Neural cell (in vitro differentiated cells): ENCODE data around the gene PEAK1. TPM values are rescaled to one million over a fixed set of nuclear protein-coding genes. Genes with fewer than 3 reads are reported as not detected.

Source experiments
- H2AFZ ChIP-seq: fragments of 200-600, 300-800 bp; sonication (generic), shearing (Covaris generic); 2 replicates; pipeline ENCODE4 v1.6.0; 2014; ENCODE audit warnings: low read depth, mild to moderate bottlenecking, antibody characterized with exemption, low read length, moderate library complexity
- H3F3A ChIP-seq: fragments of 200-600 bp; shearing (Covaris generic); 2 replicates; pipeline ENCODE4 v1.6.1; 2016; ENCODE audit warnings: mild to moderate bottlenecking, moderate library complexity, mixed read lengths, antibody characterized with exemption, low read length; ENCODE audit not compliant: insufficient read depth, poor library complexity, severe bottlenecking
- H3K27ac ChIP-seq: fragments of 200-600, 300-800 bp; sonication (generic), shearing (Covaris generic); 2 replicates; pipeline ENCODE4 v1.5.1; 2014; ENCODE audit warnings: mild to moderate bottlenecking, low read length, moderate library complexity
- H3K27me3 ChIP-seq: fragments of 300-800, 200-600 bp; sonication (generic), shearing (Covaris generic); 2 replicates; pipeline ENCODE4 v1.6.0; 2014; ENCODE audit warnings: mild to moderate bottlenecking, low read depth, low read length, moderate library complexity; ENCODE audit not compliant: insufficient read depth
- H3K36me3 ChIP-seq: fragments of 300-800, 200-600 bp; sonication (generic), shearing (Covaris generic); 2 replicates; pipeline ENCODE4 v1.5.1; 2014; ENCODE audit warnings: mild to moderate bottlenecking, antibody characterized with exemption, low read length, moderate library complexity; ENCODE audit not compliant: insufficient read depth
- H3K4me2 ChIP-seq: fragments of 300-800, 200-600 bp; sonication (generic), shearing (Covaris generic); 2 replicates; pipeline ENCODE4 v1.6.0; 2014; ENCODE audit warnings: mild to moderate bottlenecking, low read length
- H3K4me3 ChIP-seq: fragments of 300-800, 200-600 bp; sonication (generic), shearing (Covaris generic); 2 replicates; pipeline ENCODE4 v1.5.1; 2014; ENCODE audit warnings: mild to moderate bottlenecking, low read length, moderate library complexity
- H3K79me2 ChIP-seq: fragments of 200-600 bp; shearing (Covaris generic); replicated peaks from 2 replicates; pipeline ENCODE4 v1.6.0; 2014; ENCODE audit warnings: mild to moderate bottlenecking, low read length, moderate library complexity; ENCODE audit not compliant: insufficient read depth
- H3K9ac ChIP-seq: fragments of 300-800, 200-600 bp; sonication (generic), shearing (Covaris generic); 2 replicates; pipeline ENCODE4 v1.6.1; 2016; ENCODE audit warnings: mild to moderate bottlenecking, low read length, mixed read lengths
- H3K9me2 ChIP-seq: fragments of 200-600 bp; shearing (Covaris generic); 2 replicates; pipeline ENCODE4 v1.6.1; 2016; ENCODE audit warnings: mild to moderate bottlenecking, low read length, mixed read lengths; ENCODE audit not compliant: insufficient read depth
- H3K9me3 ChIP-seq: fragments of 200-600, 300-800 bp; sonication (generic), shearing (Covaris generic); 2 replicates; pipeline ENCODE4 v1.6.1; 2016; ENCODE audit warnings: mild to moderate bottlenecking, mixed run types, low read length, moderate library complexity, mixed read lengths
- H4K20me1 ChIP-seq: fragments of 200-600 bp; shearing (Covaris generic); 2 replicates; pipeline ENCODE4 v1.6.1; 2016; ENCODE audit warnings: mild to moderate bottlenecking, mixed run types; ENCODE audit not compliant: insufficient read depth
- EP300 ChIP-seq: fragments of 450-650 bp; conservative IDR thresholded peaks from 2 replicates; pipeline ENCODE4 v1.6.1; 2014; ENCODE audit warnings: antibody characterized with exemption, mild to moderate bottlenecking, moderate library complexity; ENCODE audit not compliant: poor library complexity, severe bottlenecking
- EZH2 ChIP-seq: fragments of 200-600, 300-800 bp; shearing (Covaris generic), sonication (generic); IDR thresholded peaks from 2 replicates; pipeline ENCODE4 v1.6.1; 2014; ENCODE audit warnings: antibody characterized with exemption, low read length, borderline replicate concordance, mild to moderate bottlenecking; ENCODE audit not compliant: insufficient read depth, poor library complexity, severe bottlenecking
- MXI1 ChIP-seq: fragments of 450-650 bp; conservative IDR thresholded peaks from 2 replicates; pipeline ENCODE4 v1.6.1; 2014; ENCODE audit warnings: antibody characterized with exemption, mild to moderate bottlenecking; ENCODE audit not compliant: poor library complexity, severe bottlenecking
- POLR2AphosphoS5 ChIP-seq: IDR thresholded peaks from 2 replicates; pipeline ENCODE4 v1.6.1; 2012
- RAD21 ChIP-seq: fragments of 450-650 bp; conservative IDR thresholded peaks from 2 replicates; pipeline ENCODE4 v1.6.1; 2014; ENCODE audit warnings: antibody characterized with exemption, mild to moderate bottlenecking, moderate library complexity
- REST ChIP-seq: IDR thresholded peaks from 2 replicates; pipeline ENCODE4 v1.6.1; 2012; ENCODE audit warnings: borderline replicate concordance
- SMC3 ChIP-seq: fragments of 450-650 bp; conservative IDR thresholded peaks from 2 replicates; pipeline ENCODE4 v1.6.1; 2014; ENCODE audit warnings: antibody characterized with exemption, mild to moderate bottlenecking, moderate library complexity; ENCODE audit not compliant: poor library complexity
- TAF1 ChIP-seq: IDR thresholded peaks from 2 replicates; pipeline ENCODE4 v1.6.1; 2012; ENCODE audit warnings: low read depth
- polyA plus RNA-seq: library from polyadenylated mRNA; depleted of rRNA; stranded (reverse); fragments of >200 nt; gene quantifications from 2 replicates; pipeline ENCODE4 v1.2.3, GENCODE V29; 2014
- TF ChIP-seq, protein P1 (sequence below): fragments of 450-650 bp; IDR thresholded peaks from 2 replicates; pipeline ENCODE4 v1.5.1; 2014; ENCODE audit warnings: antibody characterized with exemption, mild to moderate bottlenecking, moderate library complexity; ENCODE audit not compliant: poor library complexity, severe bottlenecking

Gene PEAK1
- polyA plus RNA-seq, 1 donor from 2014 or later, result 5.8 TPM

GRCh38 chr15:77457905-77458265 lies 38.0 kb upstream of the PEAK1 start:
- H3K9ac ChIP-seq, result no peak overlapping the region
- H3K36me3 ChIP-seq, result peaks cover 6% of the 10 kb centered on the region
- peaks cover 5% of the 10 kb centered on the region for H3F3A ChIP-seq
- no peak overlapping the region for H2AFZ ChIP-seq
- H3K9me2 ChIP-seq, result no peaks in the 10 kb centered on the region
- H3K9me3 ChIP-seq, result no peaks in the 10 kb centered on the region
- H3K79me2 ChIP-seq, result no peaks in the 10 kb centered on the region
- H3K27me3 ChIP-seq, result no peaks in the 10 kb centered on the region
- TF ChIP-seq MXI1 (no peak), POLR2AphosphoS5 (no peak), RAD21 (no peak), REST (no peak), SMC3 (no peak), EP300 (no peak), EZH2 (no peak), TAF1 (no peak)
- TF ChIP-seq, protein P1, sequence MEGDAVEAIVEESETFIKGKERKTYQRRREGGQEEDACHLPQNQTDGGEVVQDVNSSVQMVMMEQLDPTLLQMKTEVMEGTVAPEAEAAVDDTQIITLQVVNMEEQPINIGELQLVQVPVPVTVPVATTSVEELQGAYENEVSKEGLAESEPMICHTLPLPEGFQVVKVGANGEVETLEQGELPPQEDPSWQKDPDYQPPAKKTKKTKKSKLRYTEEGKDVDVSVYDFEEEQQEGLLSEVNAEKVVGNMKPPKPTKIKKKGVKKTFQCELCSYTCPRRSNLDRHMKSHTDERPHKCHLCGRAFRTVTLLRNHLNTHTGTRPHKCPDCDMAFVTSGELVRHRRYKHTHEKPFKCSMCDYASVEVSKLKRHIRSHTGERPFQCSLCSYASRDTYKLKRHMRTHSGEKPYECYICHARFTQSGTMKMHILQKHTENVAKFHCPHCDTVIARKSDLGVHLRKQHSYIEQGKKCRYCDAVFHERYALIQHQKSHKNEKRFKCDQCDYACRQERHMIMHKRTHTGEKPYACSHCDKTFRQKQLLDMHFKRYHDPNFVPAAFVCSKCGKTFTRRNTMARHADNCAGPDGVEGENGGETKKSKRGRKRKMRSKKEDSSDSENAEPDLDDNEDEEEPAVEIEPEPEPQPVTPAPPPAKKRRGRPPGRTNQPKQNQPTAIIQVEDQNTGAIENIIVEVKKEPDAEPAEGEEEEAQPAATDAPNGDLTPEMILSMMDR, result no peak
- H3K4me3 ChIP-seq, result no peak overlapping the region
- peak overlapping the region; percentile 39 for H3K27ac ChIP-seq
- H3K4me2 ChIP-seq, result no peak overlapping the region
- no peaks in the 10 kb centered on the region for H4K20me1 ChIP-seq

DNA sequence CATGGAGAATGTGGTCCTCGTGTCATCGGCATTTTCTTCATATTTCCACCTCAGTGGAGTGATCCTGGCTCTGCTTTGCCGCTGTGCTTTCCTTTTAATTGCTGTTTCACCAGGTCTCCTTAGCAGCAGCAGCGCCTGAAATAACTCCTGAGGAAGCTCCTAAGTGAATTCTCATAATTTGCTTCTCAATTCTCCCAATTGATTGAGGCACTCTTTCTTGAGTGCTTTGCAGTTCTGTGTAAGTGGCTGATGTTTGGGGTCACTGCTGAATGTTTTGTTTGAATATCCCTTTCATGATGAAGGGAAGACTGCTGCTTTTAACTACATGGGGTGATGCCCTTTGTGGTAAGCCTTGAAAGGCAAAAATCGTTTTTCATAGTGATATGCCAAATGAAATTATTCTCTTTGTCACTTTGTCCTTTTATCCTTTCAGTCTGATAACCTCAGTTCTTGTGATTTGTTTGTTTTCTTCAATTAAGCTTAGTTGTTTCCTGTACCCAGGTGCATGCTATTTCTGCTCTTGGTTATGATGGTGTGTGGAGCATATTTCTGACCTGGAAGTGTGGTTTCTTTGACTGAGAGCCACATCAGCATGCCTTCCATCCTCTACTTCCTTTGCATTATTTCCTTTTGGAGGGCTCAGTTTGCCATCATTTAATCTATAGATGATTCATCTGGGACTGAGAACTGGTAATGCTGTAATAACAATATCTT lies 37.4 kb upstream of the PEAK1 start:
- Histone ChIP-seq H3K27me3 (no peaks in the 10 kb centered on the region), H3K27ac (peak overlapping the region; percentile 39), H3K4me3 (peak overlapping the region; percentile 39), H2AFZ (no peak overlapping the region), H3K4me2 (peak overlapping the region; percentile 12), H4K20me1 (no peaks in the 10 kb centered on the region), H3F3A (peaks cover 5% of the 10 kb centered on the region), H3K9ac (no peak overlapping the region), H3K79me2 (no peaks in the 10 kb centered on the region), H3K9me3 (no peaks in the 10 kb centered on the region), H3K36me3 (peaks cover 6% of the 10 kb centered on the region), H3K9me2 (no peaks in the 10 kb centered on the region)
- no peak for TF ChIP-seq SMC3
- TF ChIP-seq EZH2, result no peak
- peak; percentile 23 for TF ChIP-seq EP300
- peak; percentile 52 for TF ChIP-seq POLR2AphosphoS5
- peak; percentile 24 for TF ChIP-seq REST
